NCI-H146 treated with DMSO at 0.1 percent for 48 hours (cell line): Measurements from ENCODE around the gene TMEM80.

Experiments used
- DNase-seq: peaks from one replicate; lab custom pipeline; 2025; ENCODE audit not compliant: unreplicated experiment; lab: John Stamatoyannopoulos, UW

TMEM80 gene

DNA sequence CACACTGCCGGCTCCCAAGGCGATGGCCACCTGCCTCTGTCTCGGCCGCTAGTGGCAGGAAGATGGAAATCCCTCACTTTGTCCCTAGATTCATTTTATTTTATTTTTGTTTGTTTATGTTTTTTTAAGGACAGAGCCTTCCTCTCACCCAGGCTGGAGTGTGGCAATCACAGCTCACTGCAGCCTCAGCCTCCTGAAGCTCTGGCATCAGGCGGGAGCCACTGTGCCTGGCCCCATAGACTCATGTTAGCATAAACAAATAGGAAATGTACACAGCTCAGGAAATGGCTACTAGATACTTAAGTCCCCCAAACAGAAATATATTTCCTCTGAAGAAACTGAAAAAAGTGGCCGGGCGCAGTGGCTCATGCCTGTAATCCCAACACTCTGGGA is 3.5 kb downstream of the TMEM80 start:
- DNase-seq = no peak

DNA sequence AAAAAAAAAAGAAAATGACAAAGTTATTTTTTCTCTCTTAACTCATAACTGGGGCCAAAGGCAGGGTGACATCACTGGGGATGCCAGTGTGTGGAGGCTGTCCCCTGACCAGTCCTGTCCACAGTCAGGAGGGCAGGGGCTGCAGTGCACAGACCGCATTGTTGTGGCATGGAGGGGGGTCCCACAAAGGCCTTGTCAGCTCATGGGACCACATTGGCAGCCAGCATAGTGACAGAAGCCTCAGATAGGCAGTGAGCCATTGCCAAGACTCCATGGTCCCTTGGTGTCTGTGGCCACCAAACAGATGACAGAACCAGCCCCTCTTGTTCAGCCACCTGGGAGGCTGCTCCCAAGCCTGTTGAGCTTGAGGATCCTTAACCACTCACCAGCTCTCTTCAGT is 4.1 kb downstream of the TMEM80 start:
- no peak for DNase-seq

DNA sequence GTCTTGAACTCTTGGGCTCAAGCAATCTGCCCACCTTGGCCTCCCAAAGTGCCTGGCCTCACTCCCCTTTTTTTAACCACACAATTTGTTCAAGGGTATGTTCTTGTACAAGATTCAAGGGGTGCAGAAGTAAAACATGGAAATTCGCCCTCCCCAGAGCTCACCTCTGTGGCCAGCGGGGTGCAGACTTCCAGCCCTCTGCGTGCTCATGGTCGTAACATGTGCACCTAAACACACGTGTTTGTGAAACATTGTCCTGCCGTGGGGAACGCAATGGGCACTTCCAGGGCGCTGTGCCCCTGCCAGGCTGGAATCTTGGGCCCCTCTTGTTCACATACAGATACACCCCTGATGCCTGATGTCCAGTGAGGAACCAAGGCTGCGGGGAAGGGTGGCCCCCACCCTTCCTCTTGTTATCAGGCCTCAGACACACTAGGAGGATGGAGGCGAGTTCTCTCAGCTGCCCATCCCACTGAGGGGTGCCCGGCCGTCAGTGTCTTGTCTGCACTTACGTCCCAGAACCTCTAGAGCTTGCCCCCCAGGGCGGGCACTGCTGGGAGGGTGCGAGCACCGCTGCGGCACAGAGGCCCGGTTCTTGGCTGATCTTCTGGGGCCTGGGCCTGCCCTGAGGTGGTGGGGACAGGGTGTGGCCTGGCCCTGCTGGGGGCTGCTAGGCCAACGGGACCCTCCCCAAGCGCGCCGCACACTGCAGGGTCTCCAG is 6.3 kb downstream of the TMEM80 start:
- no peak for DNase-seq

DNA sequence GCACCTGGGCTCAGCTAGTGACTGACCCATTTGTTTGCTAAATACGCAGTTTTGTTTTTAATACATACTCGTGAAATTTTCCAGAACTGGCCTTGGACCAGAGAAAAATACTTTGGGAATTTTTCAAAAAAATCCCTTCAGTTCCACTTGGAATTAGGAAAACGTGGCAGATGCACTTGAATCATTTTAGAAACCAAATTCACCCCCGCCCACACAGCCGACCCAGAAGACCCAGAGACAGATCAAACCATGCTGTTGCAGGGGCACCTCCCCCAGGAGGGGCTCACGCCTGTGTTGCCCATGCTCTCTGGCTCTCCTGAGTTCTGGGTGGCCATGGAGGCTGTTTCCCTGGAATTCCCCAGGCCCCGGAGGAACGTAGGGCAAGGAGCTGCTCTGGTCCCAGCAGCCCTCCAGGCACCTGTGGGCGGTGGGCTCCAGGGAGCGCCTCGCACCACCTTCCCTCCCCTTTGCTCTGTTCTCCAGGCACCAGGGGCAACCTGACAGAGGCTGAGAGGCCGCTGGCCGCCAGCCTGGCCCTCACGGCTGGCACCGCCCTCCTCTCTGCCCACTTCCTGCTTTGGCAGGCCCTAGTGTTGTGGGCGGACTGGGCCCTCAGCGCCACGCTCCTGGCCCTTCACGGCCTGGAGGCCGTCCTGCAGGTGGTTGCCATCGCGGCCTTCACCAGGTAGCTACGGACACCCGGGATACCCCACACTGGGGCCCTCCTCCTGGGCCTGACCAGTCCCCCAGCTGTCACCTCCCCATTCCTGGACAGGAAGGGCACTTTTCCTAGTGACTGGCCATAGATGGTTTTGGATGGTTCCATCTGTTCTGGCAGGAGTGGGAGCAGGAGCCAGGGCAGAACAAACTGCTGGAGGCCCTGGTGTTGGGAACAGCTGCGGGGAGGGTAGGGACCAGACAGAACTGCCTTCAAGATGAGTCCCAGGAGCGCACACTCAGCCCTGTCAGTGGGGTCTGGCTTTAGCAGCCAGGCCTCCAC is 7.1 kb downstream of the TMEM80 start:
- no peak for DNase-seq

DNA sequence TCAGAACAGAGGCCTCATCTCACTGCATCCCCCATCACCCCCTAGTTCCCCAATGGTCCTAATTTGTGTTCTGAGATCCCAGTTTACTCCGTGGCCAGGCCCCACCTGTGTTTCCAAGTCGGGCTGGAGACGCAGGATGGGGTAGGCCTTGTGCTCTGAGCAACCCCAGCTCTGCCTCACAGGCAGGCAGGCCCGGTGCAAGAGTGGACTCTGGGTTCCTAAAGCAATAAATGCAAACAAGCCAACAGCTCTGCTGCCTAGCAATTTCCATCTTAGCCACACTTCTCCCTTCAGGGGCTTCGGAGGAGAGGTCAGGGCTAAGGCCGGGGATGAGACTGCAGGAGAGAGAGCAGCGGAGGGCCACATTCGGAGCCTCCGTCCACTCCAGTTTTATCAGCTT is 7.9 kb downstream of the TMEM80 start:
- no peak for DNase-seq

DNA sequence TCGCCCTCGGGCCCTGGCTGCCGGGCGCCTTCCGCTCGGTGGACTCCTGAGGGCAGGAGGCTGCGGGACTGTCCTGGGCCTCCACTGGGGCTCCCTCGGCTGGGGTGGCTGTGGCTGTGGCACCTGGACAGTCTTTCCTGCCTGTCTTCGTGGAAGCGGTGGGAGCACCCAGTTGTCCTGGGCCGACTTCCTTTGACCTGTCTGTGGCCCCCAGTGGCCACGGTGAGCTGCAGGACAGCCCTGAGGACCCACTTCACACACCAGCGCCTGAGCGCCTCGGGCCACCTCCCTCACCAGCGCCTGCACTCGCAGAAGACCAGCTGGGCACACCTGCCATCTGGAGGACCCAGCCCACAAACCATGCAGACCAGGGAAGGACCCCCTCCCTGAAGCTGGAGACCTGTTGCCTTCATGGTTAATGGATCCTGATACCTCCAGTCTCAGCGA is 8.6 kb downstream of the TMEM80 start:
- DNase-seq = no peak

DNA sequence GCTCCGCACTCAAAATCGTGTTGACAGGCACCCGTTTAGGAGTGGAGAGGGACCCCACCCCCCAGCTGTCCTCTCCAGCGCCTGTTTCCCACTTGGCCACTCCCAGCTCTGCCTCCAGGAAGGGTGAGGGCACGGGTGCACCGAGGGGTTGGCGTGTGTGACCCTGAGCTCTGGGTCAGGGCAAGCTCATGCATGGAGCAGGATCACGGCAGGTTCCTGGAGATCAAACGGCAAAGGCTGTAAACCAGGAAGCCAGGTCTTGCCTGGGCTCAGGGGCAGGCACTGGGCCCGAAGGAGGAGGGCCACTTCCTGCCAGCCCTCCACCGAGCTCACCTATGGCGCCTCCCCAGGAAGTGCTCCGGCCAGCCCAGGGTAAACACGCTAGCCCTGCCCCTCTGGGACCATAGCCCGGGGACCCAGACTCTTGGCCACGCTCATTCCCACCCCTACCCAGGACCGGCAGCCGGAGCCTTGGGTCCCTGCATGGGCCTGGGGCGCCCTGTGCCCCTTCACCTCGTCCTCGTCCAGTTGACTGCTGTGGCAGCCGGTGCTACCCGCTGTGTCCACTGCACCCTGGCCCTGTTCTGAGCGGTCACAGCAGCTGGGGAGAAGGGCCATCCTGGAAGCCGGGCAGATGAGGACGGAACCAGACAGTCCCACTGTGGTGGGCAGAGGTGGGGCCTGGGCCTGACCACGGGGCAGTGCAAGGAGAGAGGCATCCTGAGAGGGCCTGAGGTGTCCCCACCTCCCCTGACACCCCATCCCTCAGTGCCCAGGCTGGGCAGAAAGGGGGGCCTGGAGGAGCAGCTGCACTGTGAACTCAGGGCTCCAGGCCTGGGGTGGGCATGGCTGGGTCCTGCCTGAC is 9.4 kb downstream of the TMEM80 start:
- DNase-seq = no peak

DNA sequence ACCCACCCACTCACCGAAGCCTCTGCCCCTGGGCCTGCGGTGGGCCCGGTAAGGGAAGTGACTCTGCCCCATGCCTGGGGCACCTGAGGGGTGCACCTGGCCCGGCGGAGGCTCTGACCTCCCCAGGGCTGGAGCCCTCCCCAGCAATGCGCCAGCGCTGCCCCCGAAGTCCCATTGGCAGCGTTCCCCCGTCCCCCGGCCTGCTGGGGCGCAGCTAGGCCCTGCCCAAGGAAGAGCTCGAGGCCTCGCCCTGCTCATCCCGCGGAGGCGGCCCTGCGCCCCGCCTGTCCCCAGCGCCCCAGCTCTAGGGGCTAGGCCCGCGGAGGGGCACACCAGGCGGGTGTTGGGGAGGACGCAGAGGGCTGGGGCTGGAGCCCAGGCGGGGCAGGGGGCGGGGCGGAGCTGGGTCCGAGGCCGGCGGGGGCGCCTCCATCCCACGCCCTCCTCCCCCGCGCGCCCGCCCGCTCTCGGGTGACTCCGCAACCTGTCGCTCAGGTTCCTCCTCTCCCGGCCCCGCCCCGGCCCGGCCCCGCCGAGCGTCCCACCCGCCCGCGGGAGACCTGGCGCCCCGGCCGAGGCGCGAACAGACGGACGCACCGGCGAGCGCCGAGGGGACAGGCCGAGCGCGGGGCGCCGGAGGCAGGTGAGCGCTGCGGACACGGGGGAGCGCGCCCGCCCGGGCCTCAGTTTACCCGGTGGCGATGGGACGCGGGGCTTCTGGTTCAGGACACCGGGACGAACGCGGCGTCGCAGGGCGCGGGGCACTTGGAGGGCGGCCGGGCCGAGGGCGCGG is 10.2 kb downstream of the TMEM80 start, which contains the start of gene EPS8L2:
EPS8L2 (plus strand) TSS at position 586 of the 793 bp plus-strand sequence. CDS start 3,177 bp downstream, outside the sequence.
- DNase-seq = no peak

DNA sequence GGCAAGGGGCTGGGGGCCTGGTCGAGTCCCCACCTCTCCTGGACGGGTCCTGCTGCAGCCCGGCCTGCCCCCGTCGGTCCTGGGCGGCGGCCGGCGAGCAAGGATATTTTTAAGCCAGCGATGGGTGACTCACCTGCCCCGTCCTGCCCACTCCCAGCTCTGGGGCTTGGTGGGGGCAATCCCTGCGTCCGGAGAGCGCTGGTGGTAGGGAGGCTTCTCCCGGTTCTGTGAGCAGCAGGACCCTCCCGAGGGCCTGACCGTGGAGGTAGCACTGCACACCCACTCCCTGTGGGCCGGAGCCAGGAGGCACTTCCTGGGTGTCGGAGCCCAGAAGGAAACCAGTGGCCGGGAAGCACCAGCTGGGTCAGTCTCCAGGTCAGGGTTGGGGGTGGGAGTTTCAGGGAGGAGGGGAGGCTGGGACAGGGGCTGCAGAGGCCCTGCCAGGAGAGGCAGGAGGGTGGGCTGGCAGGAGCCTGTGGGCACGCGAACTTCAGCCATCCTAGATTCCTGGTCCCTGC is 10.9 kb downstream of the TMEM80 start:
- no peak for DNase-seq

DNA sequence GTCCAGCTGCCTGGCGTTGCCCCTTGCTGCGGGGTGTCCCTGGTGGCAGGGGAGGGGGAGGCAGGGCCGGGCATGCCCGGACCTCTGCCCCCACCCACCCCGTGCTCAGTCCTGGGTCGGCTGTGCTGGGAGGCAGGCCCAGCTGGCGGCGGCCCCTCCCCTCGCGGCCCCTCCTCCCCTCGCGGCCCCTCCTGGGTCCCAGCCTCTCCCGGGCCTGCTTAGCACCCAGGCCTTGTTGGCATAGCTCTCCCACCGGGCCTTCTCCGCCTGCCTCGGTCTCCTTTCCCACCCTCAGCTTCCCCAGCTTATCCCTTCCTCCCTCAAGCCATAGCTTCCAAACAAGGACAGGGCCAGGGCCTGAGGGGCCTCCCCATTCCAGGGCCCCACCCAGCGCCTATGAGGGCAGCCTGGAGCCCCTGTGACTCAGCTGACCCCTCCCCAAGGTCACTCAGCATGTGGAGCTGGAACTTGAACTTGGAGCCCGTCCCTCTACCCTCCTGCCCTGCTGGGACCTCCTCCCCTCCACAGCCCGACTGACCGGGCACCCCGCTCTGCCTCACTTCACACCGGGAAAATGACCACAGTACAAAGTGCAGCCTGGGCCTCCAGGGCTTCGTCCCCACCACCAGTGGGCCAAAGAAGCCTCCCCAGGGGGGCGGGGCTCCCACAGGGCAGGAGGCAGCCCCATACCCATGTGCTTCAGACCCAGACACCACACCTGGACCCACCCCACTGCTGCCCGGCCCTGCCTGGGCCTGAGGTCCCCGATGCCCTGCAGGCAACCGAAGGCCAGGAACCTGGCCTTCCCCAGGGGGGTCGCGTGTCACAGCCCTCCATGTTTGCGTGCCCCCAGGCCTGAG is 11.6 kb downstream of the TMEM80 start:
- no peak for DNase-seq

DNA sequence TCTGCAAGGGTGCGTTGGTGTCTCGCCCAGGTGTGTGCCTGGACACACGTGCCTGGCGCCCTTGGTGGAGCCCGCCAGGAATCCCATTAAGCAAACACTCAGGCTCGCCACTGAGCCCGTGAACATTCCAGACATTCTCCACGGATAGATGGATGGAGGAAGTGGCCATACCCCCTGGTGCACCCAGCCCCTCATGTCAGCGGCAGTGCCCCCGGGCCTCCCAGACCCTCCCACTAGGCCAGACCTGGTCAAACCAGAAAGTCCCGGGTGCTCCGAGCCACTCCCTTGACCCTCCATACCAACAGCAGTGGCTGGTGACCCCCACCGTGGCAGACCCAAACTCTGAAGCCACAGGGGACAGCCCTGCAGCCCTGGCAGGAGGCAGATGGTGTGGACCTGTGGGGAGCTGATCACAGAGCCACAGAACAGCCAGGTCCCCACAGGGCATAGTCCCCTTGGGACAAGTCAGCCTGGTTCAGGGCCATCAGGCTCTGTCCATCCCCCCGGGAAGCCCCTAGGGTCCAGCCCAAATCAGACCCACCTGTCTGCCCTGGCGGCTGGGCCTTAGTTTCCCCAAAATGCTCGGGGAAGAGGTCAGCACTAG is 12.3 kb downstream of the TMEM80 start:
- no peak for DNase-seq

DNA sequence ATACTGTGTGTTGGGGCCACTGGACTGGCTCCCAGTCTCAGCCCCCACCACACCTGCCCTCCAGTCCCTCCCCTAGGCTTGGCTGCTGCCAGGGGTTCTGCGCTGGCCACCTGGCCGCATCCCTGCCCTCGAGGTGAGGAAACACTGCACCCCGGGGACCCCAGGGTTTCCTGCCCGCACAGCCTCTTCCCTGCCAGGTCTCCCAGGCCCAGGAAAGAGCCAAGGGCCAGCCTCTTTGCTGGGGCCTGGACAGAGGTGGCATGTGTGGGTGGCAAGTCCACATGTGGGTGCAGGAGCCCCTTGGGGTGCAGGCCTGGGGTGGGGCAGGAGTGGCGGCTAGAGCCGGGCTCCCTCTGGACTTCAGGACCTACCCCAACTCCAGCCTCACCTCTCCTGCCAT is 12.9 kb downstream of the TMEM80 start:
- DNase-seq = no peak

DNA sequence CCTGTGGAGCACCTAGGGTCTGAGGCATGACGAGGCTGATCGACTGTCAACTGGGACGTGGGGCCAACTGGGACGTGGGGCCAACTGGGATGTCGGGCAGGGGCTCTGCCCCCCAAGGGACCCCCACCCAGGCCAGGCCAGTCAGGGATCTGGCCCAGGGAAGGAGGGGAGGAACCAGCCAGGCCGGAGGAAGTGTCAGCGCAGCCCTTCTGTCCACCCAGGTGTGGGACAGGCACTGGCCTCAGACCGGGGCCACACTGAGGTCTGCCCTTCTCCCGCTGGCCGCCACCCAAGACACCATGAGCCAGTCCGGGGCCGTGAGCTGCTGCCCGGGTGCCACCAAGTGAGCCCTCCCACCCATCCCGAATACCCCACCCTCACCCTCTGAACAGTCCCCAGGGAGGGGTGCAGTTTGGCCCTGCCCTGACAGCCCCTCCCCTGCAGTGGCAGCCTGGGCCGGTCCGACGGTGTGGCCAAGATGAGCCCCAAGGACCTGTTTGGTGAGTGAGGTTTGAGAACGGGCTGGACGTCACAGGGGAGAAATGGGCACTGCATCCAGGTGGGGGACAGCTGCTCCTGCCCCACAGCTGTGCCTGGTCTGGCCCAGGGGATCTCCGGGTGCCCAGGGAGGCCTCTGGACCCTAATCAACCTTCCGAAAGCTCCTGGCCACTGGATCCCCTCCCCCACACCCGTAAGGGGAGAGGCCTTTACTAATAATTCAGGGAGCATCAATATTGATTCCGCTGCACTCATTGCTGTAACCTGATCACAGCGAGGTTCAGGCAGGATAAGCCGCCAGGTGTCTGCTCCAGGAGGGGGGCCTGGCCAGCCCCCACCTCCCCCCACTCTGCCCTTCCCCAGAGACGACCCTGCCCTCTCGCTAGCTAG is 13.7 kb downstream of the TMEM80 start:
- DNase-seq = no peak

DNA sequence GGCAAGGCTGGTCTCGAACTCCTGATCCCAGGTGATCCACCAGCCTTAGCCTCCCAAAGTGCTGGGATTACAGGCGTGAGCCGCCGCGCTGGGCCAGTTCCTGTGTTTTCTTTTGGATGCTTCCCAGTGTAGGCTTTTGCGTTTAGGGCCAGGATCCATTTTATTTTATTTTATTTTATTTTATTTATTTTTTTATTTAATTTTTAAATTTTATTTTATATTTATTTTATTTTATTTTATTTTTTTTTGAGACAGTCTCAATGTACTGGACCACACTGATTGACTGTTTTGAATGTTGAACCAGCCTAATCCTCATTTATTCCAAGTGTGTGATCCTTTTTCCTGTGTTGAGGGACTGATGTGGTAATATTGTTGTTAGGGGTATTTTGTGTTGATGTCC is 18.8 kb downstream of the TMEM80 start:
- no peak for DNase-seq

DNA sequence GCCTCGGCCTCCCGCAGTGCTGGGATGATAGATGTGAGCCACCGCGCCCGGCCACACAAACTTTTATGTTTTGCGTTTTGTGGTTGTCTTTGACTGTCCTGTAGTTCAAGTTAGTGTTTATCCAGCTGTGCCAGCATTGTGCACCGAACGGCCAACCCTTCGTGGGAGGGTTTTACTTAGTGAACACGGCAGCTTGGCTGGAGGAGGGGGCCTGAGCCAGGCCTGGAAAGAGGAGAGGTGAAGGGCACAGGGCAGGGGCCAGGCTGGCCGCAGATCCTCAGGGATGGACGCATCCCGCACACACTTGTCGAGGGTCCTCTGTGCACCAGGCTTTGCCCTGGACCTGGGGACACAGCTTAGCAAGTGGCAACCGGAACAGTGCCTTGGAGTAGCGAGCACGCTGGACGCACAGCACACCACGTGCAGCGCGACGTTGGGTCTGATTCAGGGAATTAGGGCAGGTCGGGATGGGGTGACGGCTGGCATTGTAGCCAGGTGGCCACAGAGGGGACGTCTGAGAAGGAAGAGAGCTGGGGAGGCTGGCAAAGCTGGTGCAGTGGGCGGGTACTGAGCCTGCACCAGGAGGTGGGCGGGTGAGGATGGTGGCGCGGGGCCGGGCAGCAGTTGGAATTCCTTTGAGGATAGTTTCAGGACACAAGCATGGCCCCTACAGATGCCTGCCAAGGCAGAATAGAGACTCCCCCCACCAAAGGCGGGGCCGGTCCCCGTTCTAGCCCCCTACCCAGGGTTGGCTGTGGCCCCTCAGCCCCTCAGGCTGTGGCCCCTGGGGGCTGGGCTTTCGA is 23.8 kb downstream of the TMEM80 start:
- no peak for DNase-seq

DNA sequence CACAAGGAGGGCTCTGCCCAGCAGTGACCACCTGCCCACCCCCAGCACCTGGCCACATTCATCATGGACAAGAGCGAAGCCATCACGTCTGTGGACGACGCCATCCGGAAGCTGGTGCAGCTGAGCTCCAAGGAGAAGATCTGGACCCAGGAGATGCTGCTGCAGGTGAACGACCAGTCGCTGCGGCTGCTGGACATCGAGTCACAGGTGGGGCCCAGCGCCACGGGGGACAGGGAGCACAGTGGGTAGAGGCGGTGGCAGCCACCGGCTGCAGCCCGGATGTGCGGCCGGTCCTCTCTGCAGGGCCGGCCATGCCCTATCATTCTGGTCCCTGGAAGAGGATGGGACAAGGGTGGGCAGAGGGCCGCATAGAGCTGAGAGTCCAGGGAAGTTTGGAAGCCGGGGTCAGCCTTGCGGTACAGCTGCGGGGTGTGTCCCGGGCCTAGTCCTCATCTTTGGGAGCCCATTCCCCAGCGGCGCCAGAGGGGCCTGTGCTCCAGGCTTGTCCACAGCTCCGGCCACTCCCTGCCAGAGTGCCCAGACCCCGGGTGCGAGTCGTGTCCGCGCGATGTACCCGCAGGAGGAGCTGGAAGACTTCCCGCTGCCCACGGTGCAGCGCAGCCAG is 24.5 kb downstream of the TMEM80 start:
- no peak for DNase-seq
